Cerebellar nuclear complex (tissue), 1 donor: ENCODE results near the gene DRC3.
"Not testable (repeated sequence)": the region's sequence is repeated elsewhere in the genome, so short reads cannot be mapped to it uniquely, and the experiment has no call there.

Source experiments
- DNase-seq, 2 experiments: peaks; one replicate each; lab custom pipeline; 2025; lab: John Stamatoyannopoulos, UW

The DRC3 gene

GRCh38 chr17:17994271-17995069 is 21.8 kb downstream of the DRC3 start:
- no peak for DNase-seq

- not testable (repeated sequence) for DNase-seq
Measured at GRCh38 chr17:17995887-17996286, 23.2 kb downstream of the DRC3 start.

GRCh38 chr17:17998934-17999333 is 26.3 kb downstream of the DRC3 start:
- no peak for DNase-seq

- DNase-seq = no peak
Measured at GRCh38 chr17:17999364-18000029, 26.8 kb downstream of the DRC3 start.

- DNase-seq = no peak
Measured at GRCh38 chr17:18000030-18000408, 27.4 kb downstream of the DRC3 start.

GRCh38 chr17:18002171-18002570 is 29.5 kb downstream of the DRC3 start:
- DNase-seq = no peak

GRCh38 chr17:18004345-18004744 is 31.7 kb downstream of the DRC3 start:
- DNase-seq = no peak

GRCh38 chr17:18004884-18005305 is 32.2 kb downstream of the DRC3 start:
- DNase-seq = no peak

- no peak for DNase-seq
Measured at GRCh38 chr17:18005496-18005895, 32.8 kb downstream of the DRC3 start.

GRCh38 chr17:18006495-18007239 is 34.0 kb downstream of the DRC3 start:
- DNase-seq = no peak

GRCh38 chr17:18008496-18009268 is 36.0 kb downstream of the DRC3 start:
- DNase-seq = no peak

- no peak for DNase-seq
Measured at GRCh38 chr17:18009609-18010420, 37.2 kb downstream of the DRC3 start.

- DNase-seq = no peak
Measured at GRCh38 chr17:18011286-18011685, 38.6 kb downstream of the DRC3 start.

- no peak for DNase-seq
Measured at GRCh38 chr17:18014006-18014405, 41.3 kb downstream of the DRC3 start.

GRCh38 chr17:18015593-18015992 is 42.9 kb downstream of the DRC3 start:
- no peak for DNase-seq

- DNase-seq = no peak
Measured at GRCh38 chr17:18016426-18016825, 43.8 kb downstream of the DRC3 start.

- DNase-seq = no peak
Measured at GRCh38 chr17:18017958-18018357, 45.3 kb downstream of the DRC3 start.

- no peak for DNase-seq
Measured at GRCh38 chr17:18018411-18018921, 45.8 kb downstream of the DRC3 start.

- DNase-seq = no peak
Measured at GRCh38 chr17:18019838-18020154, 47.1 kb downstream of the DRC3 start.

- DNase-seq = no peak
Measured at GRCh38 chr17:18020971-18021370, 48.3 kb downstream of the DRC3 start.

GRCh38 chr17:18021372-18021771 is 48.7 kb downstream of the DRC3 start:
- no peak for DNase-seq
